NCI-H1694 treated with DMSO at 0.1 percent for 48 hours (cell line): ENCODE results near the gene NDUFB8.

Source experiments
- DNase-seq: peaks from one replicate; lab custom pipeline; 2025; lab: John Stamatoyannopoulos, UW

NDUFB8 gene

DNA sequence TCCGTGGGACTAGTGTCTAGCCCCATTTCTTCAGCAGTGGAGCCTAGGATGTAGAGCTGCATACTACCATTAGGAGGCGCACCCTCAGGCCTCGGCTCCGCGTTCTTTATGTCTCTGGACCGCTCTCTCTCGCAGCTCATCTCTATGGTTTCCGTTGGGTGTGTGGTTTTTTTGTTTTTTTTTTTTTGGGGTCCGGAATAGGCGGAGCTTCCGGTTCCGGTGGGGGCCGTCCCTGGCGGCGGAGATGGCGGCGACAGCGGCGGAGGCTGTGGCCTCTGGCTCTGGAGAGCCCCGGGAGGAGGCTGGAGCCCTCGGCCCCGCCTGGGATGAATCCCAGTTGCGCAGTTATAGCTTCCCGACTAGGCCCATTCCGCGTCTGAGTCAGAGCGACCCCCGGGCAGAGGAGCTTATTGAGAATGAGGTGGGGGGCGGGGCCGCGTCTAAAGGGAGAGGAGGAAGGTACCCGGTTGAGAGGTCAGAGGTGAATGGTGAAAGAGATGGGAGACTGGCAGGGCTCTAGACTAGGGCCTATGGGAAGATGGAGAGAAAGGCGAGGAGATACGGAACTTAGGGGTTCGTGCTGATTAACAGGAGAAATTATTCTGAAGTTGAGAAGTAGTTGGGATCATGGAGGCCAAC, 6.2 kb upstream of the NDUFB8 start, which contains the start of gene HIF1AN:
HIF1AN (plus strand) TSS at position 229 of the 639 bp plus-strand sequence; CDS start at position 245, 16 bp downstream.
- peak; percentile 82 for DNase-seq

DNA sequence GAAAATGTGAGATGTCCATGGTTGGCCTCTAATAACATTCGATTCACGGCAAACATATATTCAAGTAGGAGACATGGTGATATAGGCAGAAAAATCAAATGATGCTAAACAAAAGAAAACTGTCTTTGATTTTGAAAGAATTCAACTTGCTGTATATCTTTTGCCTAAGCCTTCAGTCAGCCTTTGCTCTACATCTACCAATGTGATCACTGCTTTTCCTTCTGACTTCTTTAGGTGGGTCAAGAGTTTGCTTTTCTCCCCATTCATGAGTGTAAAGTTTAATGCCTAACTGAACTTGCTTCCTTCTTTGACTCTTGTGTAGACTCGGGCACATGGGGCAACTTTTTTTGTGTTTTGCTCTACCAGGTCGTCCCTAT, 5.7 kb upstream of the NDUFB8 start:
- no peak for DNase-seq

DNA sequence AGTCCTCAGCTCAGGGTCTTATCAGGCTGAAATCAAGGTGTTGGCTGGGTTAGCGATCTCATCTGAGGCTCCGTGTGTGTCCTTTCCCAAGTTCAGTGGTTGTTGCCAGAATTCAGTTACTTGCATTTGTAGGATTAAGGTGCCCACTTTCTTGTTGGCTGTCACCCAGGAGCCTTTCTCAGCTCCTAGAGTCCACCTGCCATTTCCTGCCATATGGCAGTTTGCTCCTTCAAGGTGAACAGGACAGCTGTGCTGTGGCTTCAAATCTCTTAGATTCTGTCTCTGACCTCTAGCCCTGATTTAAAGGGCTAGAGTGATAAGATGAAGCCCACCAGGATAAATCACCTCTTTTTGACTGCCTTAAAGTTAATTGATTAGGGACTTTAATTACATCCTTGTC, 5.1 kb upstream of the NDUFB8 start:
- DNase-seq, result no peak

DNA sequence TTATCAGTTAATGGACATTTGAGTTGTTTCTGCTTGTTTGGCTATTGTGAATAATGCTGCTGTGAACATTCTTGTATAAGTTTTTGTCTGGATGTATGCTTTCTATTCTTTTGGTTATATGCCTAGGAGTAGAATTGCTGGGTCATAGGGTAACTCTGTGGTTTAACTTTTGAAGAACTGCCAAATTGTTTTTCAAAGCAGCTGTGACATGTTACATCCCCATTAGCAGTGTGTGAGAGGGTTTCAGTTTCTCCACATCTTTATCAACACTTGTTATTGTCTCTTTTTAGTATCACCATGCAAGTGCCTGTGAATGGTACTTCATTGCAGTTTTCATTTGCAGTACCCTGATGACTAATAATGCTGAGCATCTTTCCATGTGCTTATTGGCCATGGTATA, 2.1 kb upstream of the NDUFB8 start:
- DNase-seq, result no peak

DNA sequence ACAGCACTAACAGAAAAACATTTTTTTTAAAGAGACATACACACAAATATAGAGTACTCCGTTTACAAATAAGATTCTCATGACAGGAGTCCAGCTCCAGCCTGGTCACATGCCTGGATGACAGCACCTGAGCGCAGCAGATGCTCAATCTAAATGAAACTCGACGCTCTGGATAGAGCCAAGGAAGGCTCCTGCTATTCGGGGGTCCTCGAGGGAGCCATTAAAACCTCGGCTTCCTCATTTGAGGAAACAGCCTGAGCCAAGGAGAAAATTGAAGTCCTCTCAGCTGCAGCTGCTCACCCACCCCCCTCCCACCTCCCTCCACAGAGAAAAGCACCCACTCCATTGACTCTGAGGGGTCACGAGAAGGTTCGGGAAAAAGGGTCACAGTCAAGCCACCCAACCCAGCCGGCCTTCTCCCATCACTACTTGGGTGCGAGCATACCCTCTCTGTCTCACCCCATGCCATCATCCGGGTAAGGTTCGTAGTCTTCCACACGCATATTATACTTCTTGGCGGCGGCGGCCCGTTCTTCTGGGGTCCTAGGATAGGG, 673 bp downstream of the NDUFB8 start:
- no peak for DNase-seq

DNA sequence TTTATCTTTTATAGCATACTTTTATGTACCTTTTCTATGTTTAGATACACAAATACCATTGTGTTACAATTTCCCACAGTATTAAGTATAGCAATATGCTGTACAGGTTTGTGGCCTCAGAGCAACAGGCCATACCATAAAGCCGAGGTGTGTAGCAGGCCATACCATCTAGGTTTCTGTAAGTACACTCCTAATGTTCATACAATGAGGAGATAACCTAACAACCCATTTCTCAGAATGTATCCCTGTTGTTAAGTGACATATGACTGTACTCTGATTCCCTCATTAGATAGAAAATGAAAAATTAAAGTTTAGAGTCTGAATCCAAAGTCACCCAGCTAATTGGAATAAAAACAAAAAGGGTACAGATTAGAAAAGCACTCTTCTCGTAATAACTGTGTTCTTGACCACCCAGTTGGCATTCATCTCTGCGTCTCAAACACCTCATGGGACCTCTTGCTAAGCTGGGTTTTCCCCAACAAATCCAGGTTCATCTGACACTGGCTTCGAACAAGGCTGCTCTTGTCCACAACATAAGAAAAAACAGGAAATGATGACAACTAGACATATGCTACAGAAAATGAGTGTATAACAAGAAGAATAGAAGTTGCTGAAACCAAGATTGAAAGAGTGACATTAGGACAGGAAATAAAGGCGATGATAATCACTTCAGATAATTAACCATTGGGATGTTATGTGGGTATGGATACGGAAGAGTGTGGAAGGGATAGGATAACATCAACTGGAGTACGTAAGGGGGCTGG, 1.4 kb downstream of the NDUFB8 start:
- no peak for DNase-seq

DNA sequence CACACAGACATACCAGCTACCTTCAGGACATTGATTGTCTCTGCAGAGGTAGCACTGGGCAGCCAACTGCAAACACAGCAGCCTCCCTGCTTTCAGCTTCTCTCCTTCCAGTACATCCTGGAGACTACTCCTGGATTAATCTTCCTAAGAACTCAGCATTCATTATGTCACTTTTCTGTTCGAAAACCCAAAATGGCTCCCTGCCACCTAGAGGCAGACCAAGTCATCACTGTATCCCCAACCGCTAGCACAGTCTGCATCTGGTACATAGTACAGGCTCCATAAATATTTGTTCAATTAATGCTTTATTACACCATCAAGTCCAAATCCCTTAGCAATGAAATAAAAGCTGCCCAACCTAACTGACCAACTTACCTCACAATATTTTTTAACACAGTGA, 5.0 kb downstream of the NDUFB8 start:
- DNase-seq, result no peak

DNA sequence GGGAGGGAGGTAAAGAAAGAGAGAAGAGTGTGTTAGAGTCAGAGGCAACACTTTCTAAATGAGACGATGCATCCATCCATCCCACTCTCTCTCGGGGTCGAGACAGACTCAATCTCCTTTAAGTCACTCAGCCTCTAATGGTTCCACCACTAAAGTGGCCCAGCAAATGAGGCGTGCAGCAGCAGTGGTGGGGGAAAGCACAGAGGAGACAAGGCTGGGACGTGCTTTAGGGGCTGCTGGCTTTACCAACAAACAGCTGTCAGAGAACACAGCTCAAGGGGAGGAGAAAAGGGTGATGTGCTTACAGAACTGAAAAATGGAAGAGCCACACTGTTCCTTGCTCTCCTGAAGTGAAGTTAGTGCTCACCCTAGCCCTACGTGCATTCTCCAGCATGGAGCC, 5.5 kb downstream of the NDUFB8 start:
- DNase-seq, result no peak

DNA sequence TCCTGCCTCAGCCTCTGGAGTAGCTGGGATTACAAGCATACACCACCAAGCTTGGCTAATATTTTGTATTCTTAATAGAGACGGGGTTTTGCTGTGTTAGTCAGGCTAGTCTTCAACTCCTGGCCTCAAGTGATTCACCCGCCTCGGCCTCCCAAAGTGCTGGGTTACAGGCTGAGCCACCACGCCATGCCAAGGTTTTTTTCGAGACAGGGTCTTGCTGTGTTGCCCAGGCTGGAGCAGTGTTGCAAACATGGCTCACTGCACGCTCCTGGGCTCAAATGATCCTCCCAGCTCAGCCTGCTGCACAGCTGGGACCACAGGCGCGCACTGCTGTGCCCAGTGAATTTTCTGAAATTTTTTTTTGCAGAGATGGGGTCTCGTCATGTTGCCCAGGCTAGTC, 6.7 kb downstream of the NDUFB8 start:
- DNase-seq, result no peak

DNA sequence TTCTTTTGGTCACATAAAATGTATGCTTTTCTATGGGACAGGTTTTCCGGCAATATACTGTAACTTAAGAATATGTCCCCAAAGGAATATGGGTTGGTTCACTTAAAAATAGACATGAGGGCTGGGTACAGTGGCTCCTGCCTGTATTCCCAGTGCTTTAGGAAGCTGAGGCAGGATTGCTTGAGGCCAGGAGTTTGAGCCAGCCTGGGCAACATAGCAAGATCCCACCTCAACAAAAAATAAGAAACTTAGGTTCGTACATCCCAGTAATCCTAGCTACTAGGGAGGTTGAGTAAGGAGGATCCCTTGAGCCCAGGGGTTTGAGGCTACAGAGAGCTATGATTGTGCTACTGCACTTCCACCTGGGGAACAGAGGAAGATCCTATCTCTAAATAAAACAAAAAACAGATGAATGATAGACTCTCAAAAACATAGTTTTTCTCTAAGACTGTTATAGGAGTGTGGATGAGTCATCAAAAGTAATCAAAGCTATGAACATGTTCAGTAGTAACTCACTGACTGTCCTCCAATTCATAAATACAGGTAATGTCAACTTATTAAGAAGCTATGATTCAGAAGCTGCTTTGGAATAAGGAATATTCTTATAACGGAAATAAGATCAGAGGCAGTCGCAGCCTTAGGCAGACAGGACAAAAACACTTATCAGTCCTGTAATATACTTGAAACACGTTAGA, 7.4 kb downstream of the NDUFB8 start:
- no peak for DNase-seq

DNA sequence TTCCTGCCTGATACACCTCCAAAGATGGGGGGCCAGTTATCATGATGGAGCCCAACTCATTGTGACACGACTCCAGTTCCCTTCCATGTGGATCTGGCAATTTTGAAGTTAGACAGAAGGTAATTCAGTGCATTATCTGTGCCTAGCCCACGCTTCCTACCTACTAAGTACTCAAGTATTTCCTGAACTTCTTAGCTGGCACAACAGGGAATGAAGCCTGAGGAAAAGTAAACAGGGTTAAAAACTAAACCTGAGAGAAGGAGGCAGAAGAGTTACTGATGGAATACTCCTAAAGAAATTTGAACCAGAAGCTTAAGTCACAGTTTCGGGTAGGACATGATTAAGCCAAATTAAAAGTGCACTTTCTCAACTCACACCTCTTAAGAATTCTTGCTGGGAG, 8.9 kb downstream of the NDUFB8 start:
- DNase-seq, result no peak

DNA sequence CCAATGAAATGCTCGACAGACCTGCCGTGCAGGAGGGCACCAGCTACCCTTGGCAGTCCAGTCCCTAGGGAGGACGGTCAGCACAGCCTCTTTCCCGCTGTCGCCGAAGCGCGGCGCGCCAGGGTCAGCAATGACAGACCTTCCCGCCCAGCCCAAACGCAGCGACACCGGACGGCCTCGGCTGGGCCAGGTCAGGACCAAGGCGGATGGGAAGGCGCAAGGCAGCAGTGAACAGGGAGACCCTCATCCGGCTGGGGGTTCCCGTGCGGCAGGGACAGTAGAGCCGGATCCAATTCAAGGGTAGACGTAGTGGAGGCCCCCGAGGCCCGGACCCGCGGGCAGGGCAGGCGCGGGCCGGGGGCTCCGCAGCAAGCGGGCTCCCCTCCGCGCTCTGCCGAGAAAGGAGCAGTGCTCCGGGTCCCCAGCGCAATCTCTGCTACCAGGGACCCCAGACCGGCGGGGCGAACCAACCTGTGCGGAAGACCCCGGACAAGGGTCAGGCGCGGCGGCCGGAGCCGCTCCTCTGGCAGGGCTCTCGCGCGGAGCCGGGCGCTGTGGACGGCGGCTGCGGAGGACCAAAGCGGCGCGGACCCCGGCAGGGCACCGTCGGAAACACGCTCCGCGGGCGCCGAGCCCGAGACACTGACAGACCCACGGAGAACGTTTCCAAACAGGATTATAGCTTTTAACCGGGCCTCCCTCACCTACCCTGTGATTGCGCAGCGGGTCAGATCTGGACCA, 10.2 kb downstream of the NDUFB8 start, which contains the start of gene SEC31B:
SEC31B (minus strand) TSS at position 551 of the 741 bp plus-strand sequence. CDS start 2,909 bp downstream, outside the sequence.
- DNase-seq, result no peak

DNA sequence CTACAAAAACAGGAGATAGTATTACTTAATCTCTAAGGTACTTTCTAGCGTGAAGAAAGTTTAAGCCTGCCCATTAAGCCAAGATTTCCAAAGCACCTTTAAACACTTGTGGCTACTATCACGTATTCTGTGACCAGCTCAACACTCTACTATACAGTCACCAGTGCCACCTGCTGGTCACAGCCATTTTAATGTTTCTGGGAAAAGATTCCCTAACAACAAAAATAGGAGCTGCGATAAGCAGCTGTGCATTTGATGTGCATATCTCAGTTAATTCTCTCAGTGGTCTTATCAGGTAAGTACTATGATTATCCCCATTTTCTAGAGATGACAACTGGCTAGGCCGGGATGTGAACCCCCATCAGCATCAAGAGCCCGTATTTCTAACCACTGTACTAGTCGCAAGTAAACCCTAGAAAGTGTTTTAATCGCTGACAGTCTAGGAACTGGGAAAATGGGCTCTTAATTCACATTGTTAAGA, 10.9 kb downstream of the NDUFB8 start:
- DNase-seq, result peak; percentile 19

DNA sequence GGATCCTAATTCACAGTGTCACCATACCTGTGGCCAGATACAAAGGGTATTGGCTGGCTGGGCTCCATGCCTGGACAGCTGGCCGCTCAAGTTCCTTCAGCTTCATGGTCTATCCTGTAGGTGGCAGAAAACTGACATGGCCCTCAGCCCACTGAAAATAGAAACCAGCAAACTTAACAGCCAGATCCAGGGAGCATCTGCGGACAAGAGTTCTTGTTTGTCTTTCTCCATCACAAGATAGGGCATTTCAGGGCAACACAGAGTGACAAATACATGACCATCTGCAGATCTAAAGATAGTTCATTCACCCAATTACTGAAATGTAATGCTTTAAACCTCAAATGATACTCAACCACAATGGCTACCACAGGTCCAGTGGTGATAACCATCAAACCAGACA, 12.8 kb downstream of the NDUFB8 start:
- DNase-seq, result no peak

DNA sequence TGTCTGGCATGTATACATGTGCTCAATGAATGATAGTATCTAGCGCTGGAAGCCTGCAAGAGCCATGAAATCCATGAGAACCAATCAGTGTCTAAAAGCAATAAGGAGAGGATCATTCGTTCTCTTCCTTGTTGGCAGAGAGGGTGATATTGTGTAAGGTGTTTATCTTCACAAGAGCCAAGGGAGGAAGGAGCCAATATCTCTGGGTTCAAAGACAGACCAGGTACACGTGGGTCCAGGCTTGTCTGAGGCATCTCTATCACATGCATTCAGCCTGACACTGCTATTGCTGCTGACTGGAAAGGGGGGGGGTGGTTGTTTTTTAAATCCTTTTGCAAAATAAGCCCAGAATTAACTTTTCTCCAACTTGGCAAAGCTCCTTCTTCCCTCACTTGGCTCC, 14.1 kb downstream of the NDUFB8 start:
- DNase-seq, result no peak

DNA sequence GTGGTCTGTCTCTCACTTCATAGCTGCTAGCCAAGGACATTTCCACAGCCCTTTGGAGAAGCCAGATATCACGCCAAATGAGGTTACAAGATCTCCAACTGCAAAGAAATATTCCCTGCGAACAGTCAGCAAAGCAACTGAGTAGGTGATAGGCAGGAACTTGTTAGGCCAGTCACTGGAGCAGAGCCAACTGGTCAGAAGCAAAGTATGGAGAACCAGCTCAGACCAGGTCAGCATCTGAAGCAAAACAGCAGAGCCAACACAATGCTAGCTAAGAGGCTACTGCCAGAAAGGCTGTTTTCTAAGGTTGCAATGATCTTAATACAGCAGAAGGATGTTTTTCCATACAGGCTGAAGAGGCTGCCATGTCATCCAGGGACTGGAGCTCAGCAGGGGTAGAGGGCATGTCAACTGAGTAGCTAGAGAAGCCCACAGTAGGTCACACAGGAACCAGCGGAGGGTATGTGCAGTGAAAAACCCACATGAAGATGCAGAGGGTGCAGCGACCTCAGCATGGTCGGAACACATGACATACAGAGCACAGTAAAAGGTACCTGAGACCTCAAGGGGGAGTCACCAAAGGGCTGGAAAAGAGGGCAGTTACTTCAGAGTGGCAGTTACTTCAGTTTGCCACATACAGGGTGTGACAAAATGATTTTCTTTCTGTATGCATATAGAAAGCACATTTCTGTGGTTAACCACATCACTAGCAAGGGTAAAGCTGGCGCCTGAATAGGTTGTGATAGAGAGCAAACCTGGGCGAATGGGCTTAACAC, 18.9 kb downstream of the NDUFB8 start:
- DNase-seq, result no peak

DNA sequence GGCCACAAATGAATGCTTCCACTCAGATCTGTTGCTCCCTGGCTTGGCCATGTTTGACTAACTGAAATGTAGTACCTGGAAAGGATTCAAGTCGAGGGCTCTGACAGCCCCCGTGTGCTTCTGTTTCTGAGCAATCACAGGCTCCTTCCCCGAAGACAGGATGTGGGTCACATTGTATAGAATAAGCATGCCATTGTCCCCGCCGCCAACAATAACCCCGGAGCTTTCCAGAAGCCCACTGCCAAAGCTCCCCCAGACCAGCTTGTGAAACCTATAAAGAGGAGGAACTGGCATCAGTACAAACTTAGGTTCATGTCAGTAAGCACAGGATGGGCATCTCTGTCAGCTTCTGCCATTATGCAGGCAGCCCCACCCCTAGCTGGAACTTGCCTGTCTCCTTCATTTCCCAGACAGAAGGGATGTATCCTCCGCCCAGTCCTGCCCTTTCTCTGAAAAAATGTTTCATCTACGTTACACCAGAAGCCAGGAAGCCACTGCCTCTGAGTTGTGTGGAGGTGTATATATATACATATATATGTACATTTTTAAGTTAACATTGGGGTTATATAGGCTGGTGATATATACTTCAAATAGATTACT, 20.3 kb downstream of the NDUFB8 start:
- no peak for DNase-seq

DNA sequence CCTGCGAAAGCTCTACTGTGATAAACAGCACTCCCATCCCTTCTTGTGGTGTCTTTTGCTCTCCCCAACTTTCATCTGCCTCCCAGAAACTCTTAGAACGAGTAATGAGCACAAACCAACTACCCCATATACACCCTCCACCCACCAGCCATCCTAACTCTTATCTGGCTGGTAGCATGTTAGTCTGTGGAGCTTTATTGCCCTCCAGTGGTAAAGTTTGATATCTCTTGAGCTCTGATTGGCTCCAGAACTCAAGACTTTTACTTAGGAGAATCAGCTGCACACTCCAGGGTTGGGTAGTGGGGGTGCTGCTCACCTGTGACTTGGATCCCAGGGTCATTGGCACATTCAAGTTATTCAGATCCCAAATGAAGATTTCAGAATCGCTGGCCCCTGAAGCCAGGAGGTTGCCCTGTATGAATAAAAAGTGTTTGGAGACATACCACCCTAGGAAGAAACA, 20.9 kb downstream of the NDUFB8 start:
- DNase-seq, result peak; percentile 54

DNA sequence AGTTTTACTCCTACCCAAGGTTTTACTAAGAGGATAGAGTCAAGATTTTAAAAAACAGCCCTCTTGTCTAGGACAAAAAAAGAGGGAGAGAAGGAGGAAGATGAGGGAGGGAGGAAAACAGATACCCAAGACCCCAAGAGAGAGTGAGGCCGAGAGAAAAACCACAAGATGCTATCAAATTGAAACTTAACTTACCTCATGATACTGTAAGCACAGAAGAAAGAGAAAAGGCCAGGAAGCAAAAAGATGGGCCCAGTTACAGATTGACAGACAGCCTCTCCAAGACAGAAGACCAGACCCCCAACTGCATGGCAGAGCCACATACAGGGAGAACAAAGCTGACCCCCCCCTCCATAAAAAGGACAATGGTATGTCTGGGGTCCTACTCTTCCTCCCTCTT, 21.4 kb downstream of the NDUFB8 start:
- DNase-seq, result no peak

DNA sequence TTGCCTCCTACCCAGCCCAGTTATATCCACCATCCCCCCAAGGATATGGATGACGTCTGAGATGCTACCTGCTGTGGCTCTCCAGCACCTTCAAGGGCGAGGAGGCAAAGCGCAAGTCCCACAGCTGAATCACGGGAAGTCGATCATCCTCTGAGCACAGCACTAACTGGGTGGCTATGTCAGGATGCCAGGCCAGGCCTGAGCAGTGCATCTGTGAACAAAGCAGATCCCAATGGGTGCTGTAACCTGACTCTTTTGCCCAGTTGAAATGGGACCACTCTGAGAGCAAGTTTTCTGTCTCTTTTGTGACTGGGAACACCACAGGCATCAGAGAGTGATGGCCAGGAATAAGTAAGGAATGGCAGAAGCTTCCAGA, 22.3 kb downstream of the NDUFB8 start:
- DNase-seq, result no peak
